AG09309 (cell line): Measurements from ENCODE around the gene KIAA1755.

Experiments used
- DNase-seq: peaks from one replicate; pipeline ENCODE4 v3.0.0-alpha.2; 2010; ENCODE audit warnings: low read depth
- H3K4me3 ChIP-seq: 2 replicates; pipeline ENCODE4 v1.5.1; 2011; ENCODE audit warnings: mild to moderate bottlenecking, low read depth, low read length, moderate library complexity; ENCODE audit not compliant: control insufficient read depth
- TF ChIP-seq, protein P1 (sequence below): IDR thresholded peaks from 2 replicates; pipeline ENCODE4 v1.5.1; 2011; ENCODE audit warnings: mild to moderate bottlenecking, low read depth, low read length, inconsistent platforms; ENCODE audit not compliant: insufficient read depth, control insufficient read depth; ENCODE audit errors: missing control alignments

KIAA1755 gene

DNA sequence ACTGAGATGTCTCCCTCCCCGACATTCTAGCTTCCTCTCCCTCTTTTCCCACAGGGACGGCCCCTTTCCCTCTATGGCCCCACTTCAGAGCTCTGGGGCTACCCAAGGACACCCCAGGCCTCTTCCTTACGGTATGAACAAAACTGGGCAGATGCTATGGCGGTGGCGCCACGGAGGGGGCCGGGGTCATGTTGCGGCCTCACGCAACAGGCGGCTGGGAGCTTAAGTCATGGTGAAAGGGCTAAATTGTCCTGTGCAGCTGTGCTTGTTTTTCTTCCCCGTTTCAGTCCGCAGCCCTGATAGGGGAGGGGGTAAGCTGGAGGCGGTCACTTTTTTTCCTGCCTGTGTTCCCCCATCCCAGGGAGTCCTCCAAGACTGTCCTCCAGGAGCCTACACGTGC lies 17.6 kb upstream of the KIAA1755 start:
- TF ChIP-seq, protein P1, sequence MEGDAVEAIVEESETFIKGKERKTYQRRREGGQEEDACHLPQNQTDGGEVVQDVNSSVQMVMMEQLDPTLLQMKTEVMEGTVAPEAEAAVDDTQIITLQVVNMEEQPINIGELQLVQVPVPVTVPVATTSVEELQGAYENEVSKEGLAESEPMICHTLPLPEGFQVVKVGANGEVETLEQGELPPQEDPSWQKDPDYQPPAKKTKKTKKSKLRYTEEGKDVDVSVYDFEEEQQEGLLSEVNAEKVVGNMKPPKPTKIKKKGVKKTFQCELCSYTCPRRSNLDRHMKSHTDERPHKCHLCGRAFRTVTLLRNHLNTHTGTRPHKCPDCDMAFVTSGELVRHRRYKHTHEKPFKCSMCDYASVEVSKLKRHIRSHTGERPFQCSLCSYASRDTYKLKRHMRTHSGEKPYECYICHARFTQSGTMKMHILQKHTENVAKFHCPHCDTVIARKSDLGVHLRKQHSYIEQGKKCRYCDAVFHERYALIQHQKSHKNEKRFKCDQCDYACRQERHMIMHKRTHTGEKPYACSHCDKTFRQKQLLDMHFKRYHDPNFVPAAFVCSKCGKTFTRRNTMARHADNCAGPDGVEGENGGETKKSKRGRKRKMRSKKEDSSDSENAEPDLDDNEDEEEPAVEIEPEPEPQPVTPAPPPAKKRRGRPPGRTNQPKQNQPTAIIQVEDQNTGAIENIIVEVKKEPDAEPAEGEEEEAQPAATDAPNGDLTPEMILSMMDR = no peak
- DNase-seq = no peak
- H3K4me3 ChIP-seq = no peak overlapping the region

DNA sequence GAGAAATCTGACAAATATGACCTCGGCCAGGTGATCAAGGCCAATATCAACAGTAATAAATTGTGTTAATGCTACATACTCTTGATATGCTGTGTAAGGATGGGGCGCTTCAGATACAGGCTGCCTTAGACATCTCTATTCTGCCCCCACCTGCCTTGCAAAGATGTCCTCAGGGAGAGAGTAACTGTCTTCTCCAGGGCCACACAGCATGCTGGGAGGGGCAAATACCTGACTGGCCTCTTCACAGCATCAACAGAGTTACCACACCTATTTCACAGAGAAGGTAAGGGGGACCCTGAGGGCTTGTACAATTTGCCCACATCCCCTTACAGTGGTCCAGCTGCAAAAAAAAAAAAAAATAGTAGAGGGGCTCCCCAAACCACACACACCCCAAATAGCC lies 17.2 kb upstream of the KIAA1755 start:
- TF ChIP-seq, protein P1 = no peak
- DNase-seq = no peak

DNA sequence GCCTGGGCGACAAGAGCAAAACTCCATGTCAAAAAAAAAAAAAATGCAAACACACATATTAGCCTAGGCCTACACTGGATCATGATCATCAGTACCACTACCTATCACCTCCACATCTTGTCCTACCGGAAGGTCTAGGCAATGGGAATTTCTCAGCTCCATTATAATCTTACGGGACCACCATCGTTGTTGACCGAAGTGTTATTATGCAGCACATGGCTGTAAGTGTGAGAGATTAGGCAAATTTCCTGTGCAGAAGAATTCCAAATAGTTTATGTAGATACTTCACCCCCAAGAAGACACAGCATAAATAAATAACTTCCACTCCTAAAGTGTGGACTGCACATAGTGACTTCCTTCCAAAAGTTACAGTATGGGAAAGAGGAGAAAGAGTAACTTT lies 16.8 kb upstream of the KIAA1755 start:
- TF ChIP-seq, protein P1 = no peak
- DNase-seq = no peak
- no peak overlapping the region for H3K4me3 ChIP-seq

More for the DNA sequence above, 17.2 kb upstream of the KIAA1755 start:
- no peak overlapping the region for H3K4me3 ChIP-seq

DNA sequence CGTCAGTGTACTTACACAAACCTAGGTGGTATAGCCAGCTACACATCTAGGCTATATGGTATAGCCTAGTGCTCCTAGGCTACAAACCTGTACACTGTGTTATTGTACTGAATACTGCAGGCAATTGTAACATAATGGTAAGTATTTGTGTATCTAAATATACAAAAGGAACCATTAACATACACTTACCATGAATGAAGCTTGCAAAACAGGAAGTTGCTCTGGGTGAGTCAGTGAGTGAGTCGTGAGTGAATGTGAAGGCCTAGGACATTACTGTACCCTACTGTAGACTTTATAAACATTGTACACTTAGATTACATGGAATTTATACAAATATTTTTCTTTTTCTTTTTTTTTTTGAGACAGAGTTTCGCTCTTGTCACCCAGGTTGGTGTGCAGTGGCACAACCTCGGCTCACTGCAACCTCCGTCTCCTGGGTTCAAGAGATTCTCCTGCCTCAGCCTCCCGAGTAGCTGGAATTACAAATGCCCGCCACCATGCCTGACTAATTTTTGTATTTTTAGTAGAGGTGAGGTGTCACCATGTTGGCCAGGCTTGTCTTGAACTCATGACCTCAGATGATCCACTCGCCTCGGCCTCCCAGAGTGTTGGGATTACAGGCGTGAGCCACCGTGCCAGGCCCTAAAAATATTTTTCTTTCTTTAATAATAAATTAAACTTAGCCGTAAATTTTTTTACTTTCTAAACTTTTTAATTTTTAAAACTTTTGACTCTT lies 15.4 kb upstream of the KIAA1755 start:
- TF ChIP-seq, protein P1 = no peak
- H3K4me3 ChIP-seq = no peak overlapping the region
- DNase-seq = peak; percentile 38

DNA sequence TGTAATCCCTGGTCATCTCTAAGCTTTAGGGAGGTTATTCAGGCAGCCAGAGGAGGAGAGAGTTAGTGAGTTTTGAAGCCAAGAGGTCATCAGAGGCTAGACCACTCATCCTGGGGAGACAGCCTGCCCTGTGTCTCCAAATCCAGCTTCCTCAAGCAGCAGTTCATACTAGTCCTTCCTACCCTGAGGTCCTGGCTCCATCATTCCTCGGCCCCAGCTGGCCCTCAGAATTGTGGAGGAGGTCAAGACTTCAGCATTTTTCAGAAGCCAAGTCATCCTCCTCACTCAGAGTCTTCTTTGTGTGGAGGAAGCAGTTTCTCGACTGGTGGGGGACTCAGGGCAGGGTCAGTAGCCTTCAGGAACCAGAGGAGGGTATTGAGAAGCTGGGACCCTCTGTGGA lies 12.4 kb upstream of the KIAA1755 start:
- TF ChIP-seq, protein P1 = no peak
- H3K4me3 ChIP-seq = no peak overlapping the region
- no peak for DNase-seq

DNA sequence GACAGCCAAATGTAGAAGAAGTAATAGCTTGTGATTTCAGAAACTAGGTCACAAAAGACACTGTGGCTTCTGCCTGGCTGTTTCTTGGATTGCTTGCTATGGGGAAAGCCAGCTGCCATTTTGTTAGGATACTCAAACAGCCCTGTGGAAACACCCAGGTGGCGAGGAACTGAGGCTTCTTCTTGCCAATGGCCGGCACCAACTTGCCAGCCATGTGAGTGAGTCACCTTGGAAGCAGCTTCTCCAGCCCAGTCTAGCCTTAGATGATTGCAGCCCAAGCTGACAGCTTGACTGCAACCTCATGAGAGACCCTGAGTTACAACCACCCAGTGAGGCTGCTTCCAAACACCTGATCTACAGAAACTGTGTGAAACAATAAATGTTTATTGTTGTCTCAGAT lies 11.9 kb upstream of the KIAA1755 start:
- H3K4me3 ChIP-seq = no peak overlapping the region
- TF ChIP-seq, protein P1 = no peak
- DNase-seq = no peak
